Keratinocyte (primary cell): ENCODE results near the gene AGPAT3. TPM values are rescaled to one million over a fixed set of nuclear protein-coding genes. Genes with fewer than 3 reads are reported as not detected.

Experiments used
- DNase-seq: peaks from one replicate; pipeline ENCODE4 v3.0.0-alpha.2; 2011; ENCODE audit warnings: low read depth, missing footprints, low spot score
- FAIRE-seq: peaks from 2 replicates; lab custom pipeline; 2011; peaks lifted over from hg19 to GRCh38; lab: Jason Lieb, UNC
- H2AFZ ChIP-seq: 2 replicates; pipeline ENCODE4 v1.6.0; 2012; ENCODE audit warnings: low read length, control low read depth, inconsistent platforms; ENCODE audit not compliant: control insufficient read depth
- H3K27ac ChIP-seq: 2 replicates; pipeline ENCODE4 v1.5.1; 2011; ENCODE audit warnings: low read length; ENCODE audit not compliant: control insufficient read depth, insufficient read depth
- H3K27me3 ChIP-seq: 3 replicates; pipeline ENCODE4 v1.6.0; 2011; ENCODE audit warnings: low read length; ENCODE audit not compliant: control insufficient read depth, insufficient read depth; ENCODE audit errors: extremely low read depth
- H3K36me3 ChIP-seq, 2 experiments: 2 replicates in 1 of 2; 3 replicates in 1 of 2; pipeline ENCODE4 v1.5.1; 2011; ENCODE audit warnings: low read length in 2 of 2, mild to moderate bottlenecking in 1 of 2; ENCODE audit not compliant: control insufficient read depth in 2 of 2, insufficient read depth in 2 of 2; ENCODE audit errors: extremely low read depth in 1 of 2
- H3K4me1 ChIP-seq: 3 replicates; pipeline ENCODE4 v1.5.1; 2011; ENCODE audit warnings: low read length; ENCODE audit not compliant: control insufficient read depth, insufficient read depth; ENCODE audit errors: extremely low read depth
- H3K4me2 ChIP-seq: 3 replicates; pipeline ENCODE4 v1.6.0; 2011; ENCODE audit warnings: low read depth, low read length; ENCODE audit not compliant: control insufficient read depth, insufficient read depth; ENCODE audit errors: extremely low read depth
- H3K4me3 ChIP-seq, 3 experiments: fragments of 200-600 bp in 1 of 3; sonication (generic) in 1 of 3; 2 replicates in 2 of 3; 3 replicates in 1 of 3; pipeline ENCODE4 v1.5.1; 2011 to 2016; ENCODE audit warnings: low read length in 3 of 3, mild to moderate bottlenecking in 3 of 3, control low read depth in 2 of 3, inconsistent platforms in 1 of 3, low read depth in 1 of 3, mixed read lengths in 1 of 3, mixed run types in 1 of 3, moderate library complexity in 1 of 3; ENCODE audit not compliant: control insufficient read depth in 2 of 3, insufficient read depth in 2 of 3; ENCODE audit errors: extremely low read depth in 1 of 3
- H3K79me2 ChIP-seq: 2 replicates; pipeline ENCODE4 v1.6.0; 2012; ENCODE audit warnings: low read length; ENCODE audit not compliant: control insufficient read depth, insufficient read depth
- H3K9ac ChIP-seq: 3 replicates; pipeline ENCODE4 v1.6.0; 2011; ENCODE audit warnings: low read length; ENCODE audit not compliant: control insufficient read depth, insufficient read depth; ENCODE audit errors: extremely low read depth
- H3K9me1 ChIP-seq: 3 replicates; pipeline ENCODE4 v1.6.0; 2011; ENCODE audit warnings: low read length; ENCODE audit not compliant: control insufficient read depth, insufficient read depth; ENCODE audit errors: extremely low read depth
- H3K9me3 ChIP-seq: 2 replicates; pipeline ENCODE4 v1.5.1; 2012; ENCODE audit warnings: low read depth, low read length; ENCODE audit not compliant: control insufficient read depth
- H4K20me1 ChIP-seq: 3 replicates; pipeline ENCODE4 v1.6.0; 2011; ENCODE audit warnings: low read length; ENCODE audit not compliant: control insufficient read depth, insufficient read depth; ENCODE audit errors: extremely low read depth
- CTCF ChIP-seq, 3 experiments: IDR thresholded peaks in 1 of 3; conservative IDR thresholded peaks in 1 of 3; optimal IDR thresholded peaks in 1 of 3; 2 replicates in 2 of 3; 3 replicates in 1 of 3; pipeline versions ENCODE3 to v1.5.1; 2011; ENCODE audit warnings: low read length in 3 of 3, mild to moderate bottlenecking in 3 of 3, moderate library complexity in 2 of 3, control low read depth in 1 of 3, inconsistent platforms in 1 of 3; ENCODE audit not compliant: insufficient read depth in 2 of 3; ENCODE audit errors: extremely low read depth in 1 of 3
- EZH2 ChIP-seq: IDR thresholded peaks from one replicate; pipeline ENCODE4 v1.6.1; 2012; ENCODE audit warnings: inconsistent platforms, mild to moderate bottlenecking, low read length, moderate library complexity
- dilution Hi-C: fragments of 300-500 bp; cut with MboI; formaldehyde crosslinking; loops from one replicate; pipeline ENCODE4 v1.7.0; 2020; ENCODE audit warnings: low sequenced_read_pairs; ENCODE audit not compliant: extremely low pct_ligation_motif_present
- polyA plus RNA-seq, 5 experiments: library from polyadenylated mRNA; depleted of rRNA in 3 of 5; stranded (reverse) in 3 of 5; stranded (forward) in 1 of 5; unstranded in 1 of 5; fragments of >200 nt; gene quantifications; 1 replicate in 1 of 5; 2 replicates in 3 of 5; 3 replicates in 1 of 5; pipeline versions ENCODE4 v1.2.1 to v1.2.3, GENCODE V29; 2011 to 2012; ENCODE audit warnings: missing spikeins in 2 of 5, low read depth in 1 of 5, low replicate concordance in 1 of 5

Gene AGPAT3
- polyA plus RNA-seq, 1 donor (not counting 4 experiments of a cell fraction or from before 2014, with no cell fraction given), result 21.7 TPM

DNA sequence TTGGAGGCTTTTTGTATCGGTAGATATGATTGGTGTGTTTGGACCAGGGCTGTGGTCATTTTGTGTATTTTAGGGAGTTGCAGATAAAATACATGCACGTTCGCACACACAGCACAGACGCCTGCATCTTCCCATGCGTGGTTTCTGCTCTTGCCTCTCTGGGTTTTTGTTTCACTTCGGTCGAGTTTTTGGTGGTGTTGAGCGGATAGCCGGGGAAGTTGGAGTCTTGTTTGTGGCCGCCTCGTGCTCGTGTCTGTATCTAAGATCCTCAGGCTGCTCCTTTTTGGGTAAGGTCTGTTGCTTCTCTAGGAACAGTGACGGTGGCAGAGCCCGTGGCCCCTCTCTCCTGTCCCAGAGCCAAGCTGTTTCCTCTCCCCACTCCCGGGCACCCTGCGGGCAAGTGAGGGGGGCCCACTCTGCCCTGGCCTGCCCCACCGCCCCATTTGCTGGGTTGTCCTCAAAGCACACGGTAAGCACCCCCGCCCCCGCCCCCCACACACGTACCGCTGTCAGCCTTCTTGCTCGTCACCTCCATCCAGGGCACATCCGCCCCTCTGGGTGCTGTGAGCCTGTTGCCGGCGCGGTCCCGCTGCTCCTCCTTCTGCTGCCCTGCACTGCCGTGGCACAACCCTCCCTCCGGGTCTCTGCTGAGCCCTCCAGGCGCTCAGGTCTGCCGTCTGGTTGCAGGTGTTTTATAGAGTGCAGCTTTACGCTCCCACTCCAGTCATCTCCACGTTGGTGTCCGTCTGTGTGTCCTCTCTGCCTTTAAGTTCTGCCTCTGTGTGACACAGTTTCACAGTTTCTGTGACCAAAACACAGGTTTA lies 51.9 kb downstream of the AGPAT3 start:
- TF ChIP-seq CTCF (optimal IDR thresholded peaks at IDR 0.05 in 1 of 3, IDR thresholded peaks at IDR 0.05 in 1 of 3, conservative IDR thresholded peaks at IDR 0.05 in 1 of 3; ENCODE audit: extremely low read depth in 1 of 3, insufficient read depth in 2 of 3, low read length in 3 of 3), result no peak
- TF ChIP-seq EZH2, result no peak
- FAIRE-seq (no peak), DNase-seq (no peak)
- Histone ChIP-seq H3K4me1 (peaks cover 8% of the 10 kb centered on the region), H3K9ac (peak overlapping the region; percentile 47), H3K36me3 (no peaks in the 10 kb centered on the region), H3K79me2 (peaks cover 26% of the 10 kb centered on the region), H3K9me1 (no peaks in the 10 kb centered on the region), H3K27ac (no peak overlapping the region), H4K20me1 (peaks cover 4% of the 10 kb centered on the region), H3K27me3 (no peaks in the 10 kb centered on the region), H2AFZ (peak overlapping the region; percentile 33), H3K4me2 (peak overlapping the region; percentile 87), H3K4me3 (peak overlapping the region; percentile 18 to 59 (median 57)), H3K9me3 (no peaks in the 10 kb centered on the region)
- dilution Hi-C loops, result no loop called here

- H3K27ac ChIP-seq, result no peak overlapping the region
- peaks cover 25% of the 10 kb centered on the region for H3K79me2 ChIP-seq
- no peaks in the 10 kb centered on the region for H3K9me3 ChIP-seq
- no peak overlapping the region for H3K9ac ChIP-seq
- no peaks in the 10 kb centered on the region for H3K27me3 ChIP-seq
- peak overlapping the region in 1 of 3 experiments; percentile 59 for H3K4me3 ChIP-seq
- H3K4me1 ChIP-seq, result peaks cover 11% of the 10 kb centered on the region
- no peaks in the 10 kb centered on the region for H3K9me1 ChIP-seq
- no peak for TF ChIP-seq EZH2
- peak; percentile 15 to 26 (median 22) for TF ChIP-seq CTCF (optimal IDR thresholded peaks at IDR 0.05 in 1 of 3, IDR thresholded peaks at IDR 0.05 in 1 of 3, conservative IDR thresholded peaks at IDR 0.05 in 1 of 3; ENCODE audit: extremely low read depth in 1 of 3, insufficient read depth in 2 of 3, low read length in 3 of 3)
- H2AFZ ChIP-seq, result no peak overlapping the region
- H4K20me1 ChIP-seq, result peaks cover 8% of the 10 kb centered on the region
- DNase-seq (no peak), FAIRE-seq (no peak)
- dilution Hi-C loops, result no loop called here
- H3K4me2 ChIP-seq, result peak overlapping the region; percentile 87
- no peaks in the 10 kb centered on the region for H3K36me3 ChIP-seq
These were observed 52.7 kb downstream of the AGPAT3 start for GRCh38 chr21:43917515-43918384.
